SK-N-SH treated with all-trans-retinoic acid at 6 μM for 48 hours (cell line): ENCODE results near the gene ZNF398.
A peak's percentile ranks its signal among the peaks of the same experiment; 100 is the strongest.

Experiments
- ATAC-seq: fragments of 200-7000 bp; cut with Tn5 transposase; 3 replicates; pipeline ENCODE4 v1.9.1; 2020; ENCODE audit warnings: mild to moderate bottlenecking, moderate library complexity
- ARNTL ChIP-seq: fragments of 450-650 bp; formaldehyde crosslinking; IDR thresholded peaks from 2 replicates; pipeline ENCODE4 v1.5.0; 2020; ENCODE audit warnings: low read depth, mild to moderate bottlenecking, moderate library complexity, borderline replicate concordance
- CREB5 ChIP-seq: fragments of 250-450 bp; sonication (Bioruptor Pico); IDR thresholded peaks from 2 replicates; pipeline ENCODE4 v1.5.1; 2020; ENCODE audit warnings: low read depth, mild to moderate bottlenecking, moderate library complexity
- CSDC2 ChIP-seq: fragments of 250-450 bp; sonication (Bioruptor Pico); IDR thresholded peaks from 2 replicates; pipeline ENCODE4 v1.5.0; 2020; ENCODE audit warnings: mild to moderate bottlenecking, moderate library complexity
- CSRNP3 ChIP-seq: fragments of 250-450 bp; sonication (Bioruptor Pico); IDR thresholded peaks from 2 replicates; pipeline ENCODE4 v1.5.1; 2021; ENCODE audit warnings: mild to moderate bottlenecking, moderate library complexity
- ESRRG ChIP-seq: fragments of 250-450 bp; sonication (Bioruptor Pico); IDR thresholded peaks from 2 replicates; pipeline ENCODE4 v1.6.1; 2021; ENCODE audit warnings: mild to moderate bottlenecking
- ISL1 ChIP-seq: fragments of 250-450 bp; sonication (Bioruptor Pico); IDR thresholded peaks from 2 replicates; pipeline ENCODE4 v2.1.2; 2022; ENCODE audit warnings: mild to moderate bottlenecking, moderate library complexity
- OSR1 ChIP-seq: fragments of 250-450 bp; sonication (Bioruptor Pico); IDR thresholded peaks from 2 replicates; pipeline ENCODE4 v1.8.0; 2022; ENCODE audit warnings: moderate library complexity, mild to moderate bottlenecking, inconsistent platforms
- PATZ1 ChIP-seq: fragments of 250-450 bp; sonication (Bioruptor Pico); IDR thresholded peaks from 2 replicates; pipeline ENCODE4 v1.8.0; 2020; ENCODE audit warnings: mild to moderate bottlenecking, moderate library complexity, borderline replicate concordance
- POU6F1 ChIP-seq: fragments of 250-450 bp; sonication (Bioruptor Pico); IDR thresholded peaks from 2 replicates; pipeline ENCODE4 v1.8.0; 2021; ENCODE audit warnings: low read depth, mild to moderate bottlenecking, moderate library complexity, borderline replicate concordance
- PPARA ChIP-seq: fragments of 250-450 bp; sonication (Bioruptor Pico); IDR thresholded peaks from 2 replicates; pipeline ENCODE4 v1.5.0; 2020; ENCODE audit warnings: mild to moderate bottlenecking, borderline replicate concordance
- RARB ChIP-seq: fragments of 250-450 bp; sonication (Bioruptor Pico); IDR thresholded peaks from 2 replicates; pipeline ENCODE4 v1.8.0; 2021; ENCODE audit warnings: mild to moderate bottlenecking, moderate library complexity
- SNAI2 ChIP-seq: fragments of 250-450 bp; sonication (Bioruptor Pico); IDR thresholded peaks from 2 replicates; pipeline ENCODE4 v1.5.0; 2020; ENCODE audit warnings: mild to moderate bottlenecking, moderate library complexity
- TCF4 ChIP-seq: fragments of 250-450 bp; sonication (Bioruptor Pico); IDR thresholded peaks from 2 replicates; pipeline ENCODE4 v1.8.0; 2021; ENCODE audit warnings: mild to moderate bottlenecking, moderate library complexity, borderline replicate concordance
- TOX ChIP-seq: fragments of 250-450 bp; sonication (Bioruptor Pico); IDR thresholded peaks from 2 replicates; pipeline ENCODE4 v1.8.0; 2021; ENCODE audit warnings: mild to moderate bottlenecking, moderate library complexity, borderline replicate concordance
- TSHZ2 ChIP-seq: fragments of 250-450 bp; sonication (Bioruptor Pico); IDR thresholded peaks from 2 replicates; pipeline ENCODE4 v1.5.0; 2020; ENCODE audit warnings: mild to moderate bottlenecking, moderate library complexity
- ZC3H10 ChIP-seq: fragments of 250-450 bp; sonication (Bioruptor Pico); IDR thresholded peaks from 2 replicates; pipeline ENCODE4 v1.5.1; 2021; ENCODE audit warnings: mild to moderate bottlenecking, moderate library complexity
- ZFP30 ChIP-seq: fragments of 450-650 bp; formaldehyde crosslinking; IDR thresholded peaks from 2 replicates; pipeline ENCODE4 v1.5.0; 2022; ENCODE audit warnings: mild to moderate bottlenecking, moderate library complexity
- ZNF565 ChIP-seq: fragments of 450-650 bp; formaldehyde crosslinking; conservative IDR thresholded peaks from 2 replicates; pipeline ENCODE4 v1.5.0; 2020; ENCODE audit warnings: low read depth, mild to moderate bottlenecking, moderate library complexity
- ZNF70 ChIP-seq: fragments of 450-650 bp; formaldehyde crosslinking; IDR thresholded peaks from 2 replicates; pipeline ENCODE4 v1.5.0; 2020; ENCODE audit warnings: mild to moderate bottlenecking, moderate library complexity
- ZNF8 ChIP-seq: fragments of 450-650 bp; formaldehyde crosslinking; IDR thresholded peaks from 2 replicates; pipeline ENCODE4 v1.5.0; 2020; ENCODE audit warnings: mild to moderate bottlenecking, moderate library complexity

ZNF398 gene

GRCh38 chr7:149226840-149227494 is 79.7 kb downstream of the ZNF398 start:
- ATAC-seq = no peak

GRCh38 chr7:149228831-149229471 is 81.7 kb downstream of the ZNF398 start:
- peak; percentile 15 for ATAC-seq
- no peak for TF ChIP-seq ZC3H10
- TF ChIP-seq ZNF8 (CRISPR knock-in tag) = no peak
- no peak for TF ChIP-seq PPARA (CRISPR knock-in tag)
- no peak for TF ChIP-seq PATZ1 (CRISPR knock-in tag)
- no peak for TF ChIP-seq ZFP30 (CRISPR knock-in tag)
- no peak for TF ChIP-seq ZNF70 (CRISPR knock-in tag)
- TF ChIP-seq CSRNP3 (CRISPR knock-in tag) = no peak
- TF ChIP-seq TSHZ2 = no peak
- TF ChIP-seq POU6F1 (CRISPR knock-in tag) = no peak
- no peak for TF ChIP-seq ISL1 (CRISPR knock-in tag)
- TF ChIP-seq ZNF565 = no peak

More at GRCh38 chr7:149226840-149227494, 79.7 kb downstream of the ZNF398 start:
- TF ChIP-seq OSR1 = no peak
- no peak for TF ChIP-seq TOX (CRISPR knock-in tag)
- TF ChIP-seq CSDC2 = no peak
- TF ChIP-seq ESRRG = no peak
- no peak for TF ChIP-seq SNAI2 (CRISPR knock-in tag)
- TF ChIP-seq ZNF70 (CRISPR knock-in tag) = no peak
- no peak for TF ChIP-seq POU6F1 (CRISPR knock-in tag)
- TF ChIP-seq ARNTL (CRISPR knock-in tag) = no peak
- TF ChIP-seq PPARA (CRISPR knock-in tag) = no peak
- TF ChIP-seq CREB5 = no peak
- TF ChIP-seq TCF4 = no peak
- no peak for TF ChIP-seq RARB (CRISPR knock-in tag)
- TF ChIP-seq ZFP30 (CRISPR knock-in tag) = no peak
- no peak for TF ChIP-seq ZNF565
- no peak for TF ChIP-seq ISL1 (CRISPR knock-in tag)
- TF ChIP-seq ZNF8 (CRISPR knock-in tag) = no peak
- no peak for TF ChIP-seq TSHZ2
